GM20000 (cell line): Measurements from ENCODE around the gene MRPL43.

Experiments
- DNase-seq: peaks from one replicate; pipeline ENCODE4 v3.0.0; 2012; ENCODE audit warnings: low spot score
- CTCF ChIP-seq: IDR thresholded peaks from 2 replicates; pipeline ENCODE4 v1.5.1; 2012; ENCODE audit warnings: mild to moderate bottlenecking, control low read depth; ENCODE audit errors: extremely low read depth, missing control alignments

The MRPL43 gene

DNA sequence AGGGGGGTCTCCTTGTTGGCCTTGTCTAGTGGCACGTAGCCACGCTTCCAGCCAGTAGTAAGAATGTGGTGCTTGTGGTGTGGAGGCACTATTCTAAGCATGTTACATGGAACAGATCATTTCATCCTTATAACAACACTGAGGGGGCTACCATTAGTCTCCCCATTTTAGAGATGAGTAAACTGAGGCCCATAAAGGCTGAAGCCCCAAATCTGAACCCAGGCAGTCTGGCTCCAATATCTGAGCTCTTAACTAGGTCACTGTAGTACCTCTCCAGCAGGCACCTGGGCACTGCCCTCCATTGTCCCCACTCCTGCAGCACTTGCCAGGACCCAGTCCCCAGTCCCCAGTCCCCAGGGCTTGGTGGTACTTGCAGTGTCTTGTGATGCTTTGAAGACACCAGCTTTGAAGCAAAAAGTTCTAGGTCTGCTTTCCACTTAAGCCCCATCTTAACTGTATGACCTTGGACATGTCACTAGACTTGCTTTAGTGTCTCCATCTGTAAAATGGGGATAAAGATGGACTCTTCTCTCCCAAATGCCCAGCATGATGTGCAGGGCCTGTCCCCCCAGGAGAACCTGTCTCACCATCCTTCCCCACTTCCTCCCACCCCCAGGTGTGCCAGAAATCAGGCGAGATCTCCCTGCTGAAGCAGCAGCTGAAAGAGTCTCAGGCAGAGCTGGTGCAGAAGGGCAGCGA lies 18.7 kb upstream of the MRPL43 start:
- no peak for TF ChIP-seq CTCF
- no peak for DNase-seq

- no peak for DNase-seq
- TF ChIP-seq CTCF: no peak
These were observed 18.1 kb upstream of the MRPL43 start for GRCh38 chr10:101005361-101005760.

DNA sequence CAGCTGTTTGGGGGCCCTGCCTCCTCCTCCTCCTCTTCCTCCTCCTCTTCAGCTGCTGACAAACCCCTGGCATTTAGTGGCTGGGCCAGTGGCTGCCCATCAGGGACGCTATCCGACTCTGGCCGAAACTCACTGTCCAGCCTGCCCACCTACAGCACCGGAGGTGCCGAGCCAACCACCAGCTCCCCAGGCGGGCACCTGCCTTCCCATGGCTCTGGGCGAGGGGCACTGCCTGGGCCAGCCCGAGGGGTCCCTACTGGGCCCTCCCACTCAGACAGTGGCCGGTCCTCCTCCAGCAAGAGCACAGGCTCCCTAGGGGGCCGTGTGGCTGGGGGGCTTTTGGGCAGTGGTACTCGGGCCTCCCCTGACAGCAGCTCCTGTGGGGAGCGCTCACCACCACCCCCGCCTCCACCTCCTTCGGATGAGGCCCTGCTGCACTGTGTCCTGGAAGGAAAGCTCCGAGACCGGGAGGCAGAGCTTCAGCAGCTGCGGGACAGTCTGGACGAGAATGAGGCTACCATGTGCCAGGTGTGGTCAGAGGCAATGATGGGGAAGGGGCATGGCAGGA lies 16.4 kb upstream of the MRPL43 start:
- TF ChIP-seq CTCF: no peak
- no peak for DNase-seq

DNA sequence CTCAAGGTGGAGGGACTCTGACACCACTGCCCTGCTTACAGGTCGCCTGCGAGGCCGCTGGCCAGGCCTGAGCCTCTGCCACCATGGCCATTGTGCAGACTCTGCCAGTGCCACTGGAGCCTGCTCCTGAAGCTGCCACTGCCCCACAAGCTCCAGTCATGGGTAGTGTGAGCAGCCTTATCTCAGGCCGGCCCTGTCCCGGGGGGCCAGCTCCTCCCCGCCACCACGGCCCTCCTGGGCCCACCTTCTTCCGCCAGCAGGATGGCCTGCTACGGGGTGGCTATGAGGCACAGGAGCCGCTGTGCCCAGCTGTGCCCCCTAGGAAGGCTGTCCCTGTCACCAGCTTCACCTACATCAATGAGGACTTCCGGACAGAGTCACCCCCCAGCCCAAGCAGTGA lies 15.2 kb upstream of the MRPL43 start:
- no peak for DNase-seq
- no peak for TF ChIP-seq CTCF

GRCh38 chr10:101001659-101002035 lies 14.3 kb upstream of the MRPL43 start:
- TF ChIP-seq CTCF: no peak
- no peak for DNase-seq

- no peak for DNase-seq
These were observed 13.8 kb upstream of the MRPL43 start for GRCh38 chr10:101000915-101001658.

More at GRCh38 chr10:101000915-101001658, 13.8 kb upstream of the MRPL43 start:
- no peak for TF ChIP-seq CTCF
